BE2C (cell line): Measurements from ENCODE around the gene POLR2L.
A peak's percentile ranks its signal among the peaks of the same experiment; 100 is the strongest.

ENCODE experiments used
- DNase-seq: peaks from one replicate; pipeline ENCODE4 v3.0.0-alpha.2; 2020
- H3K27me3 ChIP-seq: fragments of 250-450 bp; sonication (Bioruptor Pico); 2 replicates; pipeline ENCODE4 v1.5.1; 2020; ENCODE audit warnings: mild to moderate bottlenecking
- H3K36me3 ChIP-seq: fragments of 250-450 bp; sonication (Bioruptor Pico); 2 replicates; pipeline ENCODE4 v1.5.1; 2020; ENCODE audit warnings: mild to moderate bottlenecking
- H3K4me1 ChIP-seq: fragments of 250-450 bp; sonication (Bioruptor Pico); 2 replicates; pipeline ENCODE4 v1.5.1; 2020
- H3K4me3 ChIP-seq: 2 replicates; pipeline ENCODE4 v1.5.1; 2011; ENCODE audit warnings: low read depth, low read length
- H3K9me3 ChIP-seq: fragments of 250-450 bp; sonication (Bioruptor Pico); 2 replicates; pipeline ENCODE4 v1.5.1; 2020
- CTCF ChIP-seq: IDR thresholded peaks from 2 replicates; pipeline ENCODE4 v1.5.1; 2012; ENCODE audit warnings: mild to moderate bottlenecking, low read depth, low read length

POLR2L gene

DNA sequence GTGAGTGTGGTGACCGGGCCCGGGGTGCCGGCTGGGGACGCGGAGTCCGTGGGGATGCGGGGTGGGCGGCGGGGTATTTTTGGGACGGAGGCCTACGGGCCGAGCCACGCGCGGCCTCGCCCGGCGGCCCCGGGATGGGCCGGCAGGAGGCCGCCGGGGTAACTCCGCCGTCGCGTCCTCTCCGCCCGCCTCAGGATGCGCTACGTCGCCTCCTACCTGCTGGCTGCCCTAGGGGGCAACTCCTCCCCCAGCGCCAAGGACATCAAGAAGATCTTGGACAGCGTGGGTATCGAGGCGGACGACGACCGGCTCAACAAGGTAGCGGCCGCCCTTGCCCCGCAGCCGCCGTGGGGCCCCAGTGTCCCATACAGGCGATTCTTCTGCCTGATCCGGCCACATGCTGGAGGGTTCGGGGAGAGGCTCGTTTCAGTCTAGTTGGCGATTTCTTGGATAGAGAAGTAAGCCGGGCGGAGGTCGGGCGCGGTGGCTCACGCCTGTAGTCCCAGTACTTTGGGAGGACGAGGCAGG, 32.2 kb downstream of the POLR2L start:
- peak overlapping the region; percentile 81 for H3K4me3 ChIP-seq
- no peaks in the 10 kb centered on the region for H3K27me3 ChIP-seq
- H3K36me3 ChIP-seq, result peaks cover 29% of the 10 kb centered on the region
- no peaks in the 10 kb centered on the region for H3K9me3 ChIP-seq
- peaks cover 2% of the 10 kb centered on the region; the same call in 1 of the 2 replicates for H3K4me1 ChIP-seq
- no peak for TF ChIP-seq CTCF
- DNase-seq, result no peak

GRCh38 chr11:809287-810039, 32.9 kb downstream of the POLR2L start, which contains the start of gene RPLP2:
RPLP2 (plus strand) TSS chr11:809967; CDS start chr11:810235, 268 bp downstream.
- peaks cover 5% of the 10 kb centered on the region for H3K4me1 ChIP-seq
- TF ChIP-seq CTCF, result no peak
- H3K36me3 ChIP-seq, result peaks cover 29% of the 10 kb centered on the region
- no peaks in the 10 kb centered on the region for H3K27me3 ChIP-seq
- H3K4me3 ChIP-seq, result peak within 1 kb of the TSS; percentile 81
- no peaks in the 10 kb centered on the region for H3K9me3 ChIP-seq
- peak; percentile 92 for DNase-seq

DNA sequence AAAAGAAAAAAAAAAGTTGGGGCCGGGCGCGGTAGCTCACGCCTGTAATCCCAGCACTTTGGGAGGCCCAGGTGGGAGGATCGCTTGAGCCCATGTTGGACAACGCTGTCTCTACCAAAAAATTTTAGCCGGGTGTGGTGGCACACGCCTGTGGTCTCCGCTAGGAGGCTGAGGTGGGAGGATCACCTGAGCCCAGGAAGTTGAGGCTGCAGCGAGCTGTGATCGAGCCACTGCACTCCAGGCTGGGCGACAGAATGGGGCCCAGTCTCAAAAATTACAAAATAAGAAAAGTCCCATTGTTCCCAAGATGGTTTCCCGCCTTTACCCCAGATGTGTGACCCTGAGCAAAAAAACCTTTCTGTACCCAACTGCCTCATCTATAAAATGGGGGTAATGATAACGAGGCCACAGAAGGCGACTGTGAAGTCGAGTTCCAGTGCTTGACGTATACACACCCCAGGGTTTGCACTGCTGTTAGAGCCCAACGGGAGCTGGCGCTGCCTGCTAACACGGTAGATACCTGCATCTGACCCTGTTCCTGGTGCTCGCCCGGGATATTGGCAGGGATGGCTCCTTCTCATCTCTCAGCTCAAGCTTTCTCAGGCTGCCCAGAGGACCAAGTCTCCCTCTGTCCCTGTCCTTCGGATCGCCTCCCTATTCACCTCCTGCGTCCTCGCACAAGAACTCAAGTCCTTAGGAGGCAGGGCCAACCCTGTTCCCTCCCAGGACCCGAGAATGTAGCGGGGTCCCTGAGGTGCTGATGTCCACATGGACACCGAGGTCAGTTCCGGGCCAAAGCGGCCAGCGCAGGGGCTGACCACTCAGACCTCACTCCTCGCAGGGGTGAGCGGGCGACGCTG, 33.7 kb downstream of the POLR2L start:
- Histone ChIP-seq H3K4me1 (peaks cover 6% of the 10 kb centered on the region), H3K9me3 (no peaks in the 10 kb centered on the region)

DNA sequence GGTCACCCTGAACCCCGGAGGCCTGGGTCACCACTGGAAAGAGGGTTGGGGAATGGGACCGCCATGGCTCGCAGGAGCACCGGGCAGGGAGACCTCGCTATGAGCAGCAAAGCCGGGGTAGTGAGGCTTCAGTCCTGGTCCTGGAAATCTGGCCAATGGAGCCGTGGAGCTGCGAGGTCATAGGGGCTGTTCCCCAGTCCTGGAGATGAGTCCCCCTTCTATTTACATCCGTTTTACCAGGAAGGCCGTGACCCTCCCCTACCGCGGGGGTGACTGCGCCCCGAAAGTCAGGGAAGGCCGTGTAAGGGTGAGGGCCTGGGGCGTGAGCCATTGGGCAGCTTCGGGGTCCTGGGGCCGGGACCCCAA, 37.7 kb downstream of the POLR2L start:
- Histone ChIP-seq H3K9me3 (no peaks in the 10 kb centered on the region), H3K27me3 (no peaks in the 10 kb centered on the region), H3K36me3 (no peaks in the 10 kb centered on the region), H3K4me3 (peak overlapping the region; percentile 41), H3K4me1 (peaks cover 4% of the 10 kb centered on the region; the same call in 1 of the 2 replicates)
- no peak for TF ChIP-seq CTCF
- DNase-seq, result no peak

More for the DNA sequence above, 33.7 kb downstream of the POLR2L start:
- peak overlapping the region; percentile 81 for H3K4me3 ChIP-seq
- TF ChIP-seq CTCF, result no peak
- DNase-seq, result no peak
- H3K36me3 ChIP-seq, result peaks cover 28% of the 10 kb centered on the region
- H3K27me3 ChIP-seq, result no peaks in the 10 kb centered on the region

- Histone ChIP-seq H3K4me1 (peaks cover 4% of the 10 kb centered on the region; the same call in 1 of the 2 replicates), H3K27me3 (no peaks in the 10 kb centered on the region), H3K36me3 (no peaks in the 10 kb centered on the region), H3K4me3 (peak overlapping the region; percentile 41; the same call in 1 of the 2 replicates), H3K9me3 (no peaks in the 10 kb centered on the region)
- no peak for TF ChIP-seq CTCF
- no peak for DNase-seq
Observed at GRCh38 chr11:803770-804598, 38.3 kb downstream of the POLR2L start.
